CD4-positive, alpha-beta memory T cell (primary cell): ENCODE results near the gene EMC10. TPM values are rescaled to one million over a fixed set of nuclear protein-coding genes. Genes with fewer than 3 reads are reported as not detected.

ENCODE experiments used
- CTCF ChIA-PET: fragments of 350-600 bp; sonication (Branson Sonifier 250); formaldehyde crosslinking; loops from one replicate; lab custom pipeline; 2021; ENCODE audit warnings: inconsistent platforms; ENCODE audit not compliant: partially characterized antibody; lab: Charles Lee
- POLR2A ChIA-PET: fragments of 350-600 bp; sonication (Branson Sonifier 250); formaldehyde crosslinking; loops from one replicate; lab custom pipeline; 2021; ENCODE audit not compliant: partially characterized antibody; lab: Charles Lee
- DNase-seq, 5 donors: peaks; one replicate each; pipeline versions ENCODE4 v3.0.0 to v3.0.0-alpha.2; 2020 to 2022; ENCODE audit warnings: mixed read lengths in 1 of 5
- H3K27ac ChIP-seq: one replicate; pipeline ENCODE4 v1.7.0; 2013; ENCODE audit warnings: low read depth, low read length
- H3K27me3 ChIP-seq: 2 replicates; pipeline ENCODE4 v1.7.0; 2013; ENCODE audit warnings: mild to moderate bottlenecking, low read length, moderate library complexity; ENCODE audit not compliant: insufficient read depth
- H3K36me3 ChIP-seq: 2 replicates; pipeline ENCODE4 v1.7.0; 2013; ENCODE audit warnings: mild to moderate bottlenecking, low read length, moderate library complexity; ENCODE audit not compliant: insufficient read depth
- H3K4me1 ChIP-seq: 2 replicates; pipeline ENCODE4 v1.7.0; 2013; ENCODE audit warnings: mild to moderate bottlenecking, low read length, moderate library complexity; ENCODE audit not compliant: insufficient read depth
- H3K4me3 ChIP-seq, 2 donors: one replicate each; pipeline ENCODE4 v1.7.0; 2013; ENCODE audit warnings: low read length in 2 of 2, mild to moderate bottlenecking in 1 of 2
- H3K9me3 ChIP-seq, 2 donors: one replicate each; pipeline ENCODE4 v1.7.0; 2013; ENCODE audit warnings: low read length in 2 of 2, control low read depth in 1 of 2; ENCODE audit not compliant: control insufficient read depth in 1 of 2
- H3K27ac Mint-ChIP-seq, 7 donors: one replicate each; pipeline ENCODE4 v1.8.0; 2020 to 2021; ENCODE audit warnings: mixed read lengths in 7 of 7, mild to moderate bottlenecking in 6 of 7, inconsistent platforms in 3 of 7, moderate library complexity in 3 of 7
- H3K27me3 Mint-ChIP-seq, 2 donors: one replicate each; pipeline ENCODE4 v1.8.0; 2020 to 2021; ENCODE audit warnings: mixed read lengths in 2 of 2
- H3K36me3 Mint-ChIP-seq, 2 donors: one replicate each; pipeline ENCODE4 v1.8.0; 2020 to 2021; ENCODE audit warnings: mixed read lengths in 2 of 2, inconsistent platforms in 1 of 2, mild to moderate bottlenecking in 1 of 2
- H3K4me1 Mint-ChIP-seq, 4 donors: one replicate each; pipeline ENCODE4 v1.8.0; 2020 to 2021; ENCODE audit warnings: mixed read lengths in 4 of 4, mild to moderate bottlenecking in 1 of 4
- H3K4me3 Mint-ChIP-seq, 8 donors: one replicate each; pipeline ENCODE4 v1.8.0; 2020 to 2021; ENCODE audit warnings: mixed read lengths in 8 of 8, mild to moderate bottlenecking in 7 of 8, moderate library complexity in 6 of 8, inconsistent platforms in 3 of 8
- H3K9me3 Mint-ChIP-seq, 8 donors: one replicate each; pipeline ENCODE4 v1.8.0; 2020 to 2021; ENCODE audit warnings: mixed read lengths in 8 of 8, mild to moderate bottlenecking in 5 of 8, inconsistent platforms in 3 of 8, moderate library complexity in 1 of 8
- intact Hi-C: fragments of 100-400 bp; cut with micrococcal nuclease; formaldehyde crosslinking; loops from one replicate; pipeline ENCODE4 v1.15.1; 2023
- polyA plus RNA-seq, 2 donors: library from polyadenylated mRNA; unstranded; fragments of 300-500 nt; fragmentation: Illumina TruSeq; gene quantifications; one replicate each; pipeline ENCODE4 v1.2.3, GENCODE V29; 2021
- total RNA-seq, 2 experiments: library from RNA; stranded (reverse); gene quantifications; one replicate each; pipeline ENCODE4 v1.2.3, GENCODE V29; 2021

EMC10 gene
- total and polyA plus RNA-seq, 4 experiments from 2014 or later, result 7.8 to 92.6 (median 46.9) TPM

DNA sequence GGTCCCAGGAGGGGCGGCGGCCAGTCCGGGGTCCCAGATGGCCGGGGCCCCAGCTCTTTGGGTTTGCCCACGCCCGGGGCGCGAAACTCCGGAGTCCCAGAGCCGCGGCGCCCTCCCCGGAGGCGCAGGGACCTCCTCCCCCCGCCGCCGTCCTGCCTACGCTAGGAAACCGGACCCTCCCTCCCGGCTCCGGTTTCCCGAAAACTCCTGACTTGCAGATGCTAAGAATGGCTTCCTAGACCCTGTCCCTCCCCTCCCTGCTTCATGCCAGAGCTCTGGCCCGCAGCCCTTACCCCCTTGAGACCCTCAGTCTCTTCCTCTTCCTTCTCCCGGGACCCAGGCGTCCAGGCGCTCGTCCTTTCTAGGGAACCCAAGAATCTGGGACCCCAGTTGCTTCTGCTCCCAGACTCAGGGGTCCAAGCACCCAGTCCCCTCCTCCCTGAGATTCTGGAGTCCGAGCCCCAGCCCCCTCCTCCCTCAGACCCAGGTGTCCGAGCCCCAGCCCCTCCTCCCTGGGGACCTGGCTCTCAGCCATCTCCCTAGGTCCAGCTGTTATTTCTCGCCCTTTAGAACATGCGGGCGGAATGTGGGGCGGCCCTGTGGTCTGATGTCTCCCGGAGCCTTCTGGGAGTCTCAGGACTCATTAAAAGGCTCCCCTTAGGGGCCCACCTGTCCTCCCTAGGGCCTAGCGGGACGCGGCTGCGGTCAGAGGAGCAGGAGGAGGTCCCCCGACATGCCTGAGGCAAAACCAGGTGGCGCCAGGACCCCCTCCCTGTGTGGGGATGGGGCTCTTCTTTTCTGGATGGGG, 43.9 kb upstream of the EMC10 start, which contains the start of gene MYBPC2:
Gene MYBPC2, plus strand, starts transcription at position 672 of the 808 bp plus-strand sequence. Its CDS starts 62 bp downstream, at position 734.
- peak within 1 kb of the TSS; percentile 89 to 96 (median 92) for H3K4me3 Mint-ChIP-seq
- no peaks in the 10 kb centered on the region for H3K27me3 ChIP-seq
- H3K4me1 Mint-ChIP-seq, result peaks cover 6 to 21% (median 12%) of the 10 kb centered on the region in 4 donors
- peaks cover 13% of the 10 kb centered on the region for H3K4me1 ChIP-seq
- ChIA-PET CTCF (interaction anchor here (1.1 kb wide), 1 partner anchor 75 kb away, joined by 3 read pairs; no protein-coding TSS in a partner anchor), POLR2A (interaction anchor here (0.7 kb wide), 1 partner anchor 79 kb away, joined by 3 read pairs; the partner anchor contains the start of gene JOSD2)
- H3K9me3 Mint-ChIP-seq, result no peaks in the 10 kb centered on the region
- peak within 1 kb of the TSS; percentile 56 to 65 for H3K4me3 ChIP-seq
- H3K27me3 Mint-ChIP-seq, result peaks cover 7 to 23% of the 10 kb centered on the region in 2 donors
- intact Hi-C loops, result no loop called here
- no peaks in the 10 kb centered on the region for H3K36me3 Mint-ChIP-seq
- no peak for DNase-seq
- H3K27ac ChIP-seq, result peak within 1 kb of the TSS; percentile 8
- H3K36me3 ChIP-seq, result no peaks in the 10 kb centered on the region
- peak within 1 kb of the TSS; percentile 55 to 96 (median 92) for H3K27ac Mint-ChIP-seq
- H3K9me3 ChIP-seq, result no peaks in the 10 kb centered on the region

DNA sequence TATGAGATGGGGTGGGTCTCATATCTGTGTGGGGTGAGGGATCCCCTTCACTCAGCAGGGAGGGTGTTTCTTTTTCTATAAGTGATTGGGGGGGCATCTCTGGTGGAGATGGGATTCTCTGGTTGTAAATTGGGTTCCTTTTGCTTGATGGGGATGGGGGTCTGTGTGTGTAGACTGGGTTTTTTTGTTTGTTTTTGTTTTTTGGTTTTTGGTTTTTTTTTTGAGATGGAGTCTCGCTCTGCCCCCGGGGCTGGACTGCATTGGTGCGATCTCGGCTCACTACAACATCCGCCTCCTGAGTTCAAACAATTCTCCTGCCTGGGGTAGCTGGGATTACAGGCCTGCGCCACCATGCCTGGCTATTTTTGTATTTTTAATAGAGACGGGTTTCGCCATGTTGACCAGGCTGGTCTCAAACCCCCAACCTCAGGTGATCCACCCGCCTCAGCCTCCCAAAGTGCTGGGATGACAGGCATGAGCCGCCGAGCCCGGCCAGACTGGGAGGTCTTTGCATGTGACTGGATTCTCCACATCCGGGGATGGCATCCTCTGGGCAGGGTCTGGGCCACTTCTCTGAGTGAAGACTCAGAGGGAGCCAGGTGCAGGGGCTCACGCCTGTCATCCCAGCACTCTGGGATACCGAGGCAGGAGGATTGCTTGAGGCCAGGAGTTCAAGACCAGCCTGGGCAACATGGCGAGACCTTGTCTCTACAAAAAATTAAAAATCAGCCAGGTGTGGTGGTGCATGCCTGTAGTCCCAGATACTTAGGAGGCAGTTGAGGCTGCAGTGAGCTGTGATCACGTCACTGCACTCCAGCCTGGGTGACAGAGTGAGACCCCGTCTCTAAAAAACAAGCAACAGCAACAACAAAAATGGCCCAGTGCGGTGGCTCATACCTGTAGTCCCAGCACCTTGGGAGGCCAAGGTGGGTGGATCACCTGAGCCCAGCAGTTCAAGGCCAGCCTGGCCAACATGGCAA, 42.8 kb upstream of the EMC10 start:
- Histone ChIP-seq H3K36me3 (no peaks in the 10 kb centered on the region), H3K9me3 (no peaks in the 10 kb centered on the region), H3K4me1 (peaks cover 13% of the 10 kb centered on the region), H3K4me3 (no peak overlapping the region), H3K27ac (no peak overlapping the region), H3K27me3 (no peaks in the 10 kb centered on the region)
- no peaks in the 10 kb centered on the region for H3K9me3 Mint-ChIP-seq
- intact Hi-C loops, result no loop called here
- CTCF ChIA-PET, result interaction anchor here (1.1 kb wide), 1 partner anchor 76 kb away, joined by 3 read pairs; no protein-coding TSS in a partner anchor
- peak overlapping the region in 4 of 7 donors; percentile 10 to 78 (median 56) for H3K27ac Mint-ChIP-seq
- H3K4me3 Mint-ChIP-seq, result peak overlapping the region; percentile 34 to 81 (median 68)
- H3K27me3 Mint-ChIP-seq, result peaks cover 7 to 22% of the 10 kb centered on the region in 2 donors
- POLR2A ChIA-PET, result no interaction called here
- no peak for DNase-seq
- H3K4me1 Mint-ChIP-seq, result peaks cover 6 to 21% (median 12%) of the 10 kb centered on the region in 4 donors
- H3K36me3 Mint-ChIP-seq, result no peaks in the 10 kb centered on the region

DNA sequence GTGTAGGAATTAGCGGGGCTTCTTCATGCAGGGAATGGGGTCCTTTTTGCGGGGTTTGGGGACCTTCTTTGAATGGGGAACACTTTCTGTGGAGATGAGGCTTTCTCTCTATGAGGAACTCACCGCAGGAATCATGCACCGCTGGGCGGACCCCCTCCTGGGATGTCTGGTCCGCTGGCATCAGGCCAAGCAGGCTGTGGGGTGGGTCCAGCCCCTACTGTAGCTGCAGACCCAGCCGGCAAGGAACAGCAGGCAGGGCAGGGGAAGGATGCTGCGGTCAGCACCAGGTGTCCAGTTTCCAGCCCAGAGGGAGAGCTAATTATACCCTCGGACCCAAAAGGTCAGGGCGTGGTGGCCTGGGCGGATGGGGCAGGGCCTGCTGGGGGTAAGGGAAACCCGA, 41.8 kb upstream of the EMC10 start:
- Histone ChIP-seq H3K4me1 (peaks cover 13% of the 10 kb centered on the region), H3K27me3 (no peaks in the 10 kb centered on the region), H3K9me3 (no peaks in the 10 kb centered on the region), H3K4me3 (no peak overlapping the region), H3K36me3 (no peaks in the 10 kb centered on the region), H3K27ac (no peak overlapping the region)
- intact Hi-C loops, result no loop called here
- DNase-seq, result no peak
- peaks cover 6 to 17% (median 9%) of the 10 kb centered on the region in 4 donors for H3K4me1 Mint-ChIP-seq
- H3K9me3 Mint-ChIP-seq, result no peaks in the 10 kb centered on the region
- H3K27ac Mint-ChIP-seq, result no peak overlapping the region
- POLR2A ChIA-PET, result no interaction called here
- peaks cover 5 to 20% of the 10 kb centered on the region in 2 donors for H3K27me3 Mint-ChIP-seq
- peak overlapping the region in 1 of 8 donors; percentile 33 for H3K4me3 Mint-ChIP-seq
- no peaks in the 10 kb centered on the region for H3K36me3 Mint-ChIP-seq
- CTCF ChIA-PET, result no interaction called here

DNA sequence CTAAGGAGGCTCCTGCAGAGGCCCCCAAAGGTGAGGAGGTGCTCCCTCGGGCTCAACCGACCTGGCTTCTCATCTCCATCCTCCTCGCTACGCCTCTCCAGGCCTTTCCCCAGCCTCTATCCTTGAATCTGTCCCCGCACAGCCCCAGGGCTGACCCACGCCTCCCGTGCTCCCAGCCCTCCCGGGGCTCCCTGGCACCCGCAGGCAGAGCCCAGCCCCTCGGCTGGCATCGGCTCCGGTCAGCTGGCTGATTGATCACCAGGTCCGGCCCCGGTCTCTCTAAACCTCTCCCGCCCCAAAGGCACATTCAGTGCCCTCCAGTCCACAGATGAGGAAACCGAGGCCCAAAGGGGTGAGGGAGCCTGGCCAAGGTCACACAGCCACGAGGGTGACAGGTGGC, 41.1 kb upstream of the EMC10 start:
- no peaks in the 10 kb centered on the region for H3K9me3 ChIP-seq
- Mint-ChIP-seq H3K36me3 (no peaks in the 10 kb centered on the region), H3K4me3 (no peak overlapping the region), H3K9me3 (no peaks in the 10 kb centered on the region), H3K4me1 (peaks cover 6 to 17% (median 9%) of the 10 kb centered on the region in 4 donors), H3K27ac (no peak overlapping the region), H3K27me3 (peaks cover 9 to 25% of the 10 kb centered on the region in 2 donors)
- no peak overlapping the region for H3K4me3 ChIP-seq
- intact Hi-C loops, result no loop called here
- H3K27me3 ChIP-seq, result no peaks in the 10 kb centered on the region
- H3K36me3 ChIP-seq, result no peaks in the 10 kb centered on the region
- H3K4me1 ChIP-seq, result peaks cover 13% of the 10 kb centered on the region
- CTCF ChIA-PET, result no interaction called here
- H3K27ac ChIP-seq, result no peak overlapping the region
- POLR2A ChIA-PET, result no interaction called here
- DNase-seq, result no peak

DNA sequence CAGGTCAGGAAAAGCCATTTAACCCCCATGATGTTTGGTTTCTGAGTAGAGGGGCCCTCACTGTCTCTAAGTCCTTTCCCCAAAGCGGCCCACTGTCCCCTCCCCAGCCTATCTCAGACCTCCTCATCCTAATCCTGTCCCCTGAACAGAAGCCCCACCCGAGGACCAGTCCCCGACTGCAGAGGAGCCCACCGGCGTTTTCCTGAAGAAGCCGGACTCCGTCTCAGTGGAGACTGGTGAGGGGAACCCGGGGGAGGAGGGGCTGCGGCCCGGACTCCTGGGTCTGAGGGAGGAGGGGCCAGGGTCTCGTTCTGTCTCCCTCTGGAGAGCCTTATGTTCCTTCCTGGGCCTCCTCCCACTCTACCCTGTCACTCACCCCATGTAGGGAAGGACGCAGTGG, 40.7 kb upstream of the EMC10 start:
- Mint-ChIP-seq H3K9me3 (peaks cover 0 to 2% (median 0%) of the 10 kb centered on the region in 8 donors), H3K36me3 (no peaks in the 10 kb centered on the region), H3K27ac (no peak overlapping the region), H3K4me3 (no peak overlapping the region), H3K27me3 (peaks cover 9 to 25% of the 10 kb centered on the region in 2 donors), H3K4me1 (peaks cover 6 to 16% (median 9%) of the 10 kb centered on the region in 4 donors)
- no peaks in the 10 kb centered on the region for H3K36me3 ChIP-seq
- H3K4me3 ChIP-seq, result no peak overlapping the region
- H3K4me1 ChIP-seq, result peaks cover 13% of the 10 kb centered on the region
- CTCF ChIA-PET, result no interaction called here
- H3K9me3 ChIP-seq, result no peaks in the 10 kb centered on the region
- no peak overlapping the region for H3K27ac ChIP-seq
- intact Hi-C loops, result no loop called here
- H3K27me3 ChIP-seq, result no peaks in the 10 kb centered on the region
- POLR2A ChIA-PET, result no interaction called here
- DNase-seq, result no peak

DNA sequence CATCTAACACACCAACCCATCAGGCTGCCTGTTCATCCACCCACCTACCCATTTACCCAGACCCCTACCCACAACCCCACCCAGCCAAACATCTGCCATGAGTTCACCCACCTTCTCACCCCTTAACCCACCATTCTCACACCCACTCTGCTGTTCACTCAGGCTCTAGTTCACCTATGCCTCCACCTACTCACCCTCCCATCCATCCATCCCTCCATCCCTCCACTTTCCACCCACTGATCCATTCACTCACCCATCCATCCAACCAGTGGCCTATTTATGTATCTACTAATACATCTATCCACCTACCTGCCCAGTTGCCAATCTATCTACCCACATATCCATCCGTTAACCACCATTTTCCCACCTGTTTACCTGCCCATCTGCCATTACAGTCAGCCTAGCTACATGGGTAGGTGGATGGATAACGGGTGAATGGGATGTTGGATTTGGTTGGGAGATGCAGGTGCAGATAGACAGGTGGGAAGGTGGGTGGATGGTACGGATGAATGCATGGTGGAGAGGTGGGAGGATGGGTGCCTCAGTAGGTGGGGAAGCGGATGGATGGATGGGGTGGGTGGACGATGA, 38.4 kb upstream of the EMC10 start:
- ChIA-PET CTCF (no interaction called here), POLR2A (no interaction called here)
- H3K36me3 ChIP-seq, result no peaks in the 10 kb centered on the region
- H3K4me1 Mint-ChIP-seq, result peaks cover 0 to 2% (median 0%) of the 10 kb centered on the region in 4 donors
- no peaks in the 10 kb centered on the region for H3K4me1 ChIP-seq
- H3K4me3 ChIP-seq, result no peak overlapping the region
- H3K27me3 Mint-ChIP-seq, result peaks cover 8 to 18% of the 10 kb centered on the region in 2 donors
- H3K27ac ChIP-seq, result no peak overlapping the region
- DNase-seq, result no peak
- no peaks in the 10 kb centered on the region for H3K9me3 ChIP-seq
- H3K9me3 Mint-ChIP-seq, result peaks cover 0 to 2% (median 0%) of the 10 kb centered on the region in 8 donors
- no peak overlapping the region for H3K4me3 Mint-ChIP-seq
- intact Hi-C loops, result no loop called here
- no peak overlapping the region for H3K27ac Mint-ChIP-seq
- no peaks in the 10 kb centered on the region for H3K27me3 ChIP-seq
- H3K36me3 Mint-ChIP-seq, result no peaks in the 10 kb centered on the region
